HG03103 (cell line): ENCODE measurements around the gene C3orf62.

Experiments
- ATAC-seq: cut with Tn5 transposase; IDR thresholded peaks from one replicate; pipeline ENCODE4 v1.9.1; 2021; ENCODE audit warnings: low read depth; ENCODE audit not compliant: unreplicated experiment

Gene C3orf62

DNA sequence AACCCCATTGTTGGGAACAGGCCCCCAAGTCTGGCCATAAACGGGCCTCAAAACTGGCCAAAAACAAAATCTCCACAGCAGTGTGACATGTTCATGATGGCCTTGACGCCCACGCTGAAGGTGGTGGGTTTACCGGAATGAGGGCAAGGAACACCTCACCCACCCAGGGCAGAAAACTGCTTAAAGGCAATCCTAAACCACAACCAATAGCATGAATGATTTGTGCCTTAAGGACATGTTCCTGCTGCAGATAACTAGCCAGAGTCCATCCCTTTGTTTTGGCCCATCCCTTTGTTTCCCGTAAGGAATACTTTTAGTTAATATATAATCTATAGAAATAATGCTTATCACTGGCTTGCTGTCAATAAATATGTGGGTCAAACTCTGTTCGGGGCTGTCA is 57.9 kb downstream of the C3orf62 start:
- ATAC-seq = no peak
